NB4 (cell line): Measurements from ENCODE around the gene NEXMIF.

Source experiments
- DNase-seq: peaks from one replicate; pipeline ENCODE4 v3.0.0; 2010; ENCODE audit warnings: low read depth
- H3K4me3 ChIP-seq: one replicate; pipeline ENCODE4 v1.5.1; 2011; ENCODE audit warnings: mild to moderate bottlenecking, low read depth, low read length, moderate library complexity
- MYC ChIP-seq: IDR thresholded peaks from 2 replicates; pipeline ENCODE4 v1.6.1; 2011; ENCODE audit warnings: low read depth, low read length
- POLR2A ChIP-seq: IDR thresholded peaks from 2 replicates; pipeline ENCODE4 v1.6.1; 2011; ENCODE audit warnings: mild to moderate bottlenecking; ENCODE audit not compliant: insufficient read length; ENCODE audit errors: extremely low read depth
- TF ChIP-seq, protein P1 (sequence below): IDR thresholded peaks from 2 replicates; pipeline ENCODE4 v1.6.1; 2011; ENCODE audit warnings: low read depth, low read length
- TF ChIP-seq, protein P2 (sequence below): IDR thresholded peaks from one replicate; pipeline ENCODE4 v1.5.1; 2012; ENCODE audit warnings: low read depth, low read length

NEXMIF gene

DNA sequence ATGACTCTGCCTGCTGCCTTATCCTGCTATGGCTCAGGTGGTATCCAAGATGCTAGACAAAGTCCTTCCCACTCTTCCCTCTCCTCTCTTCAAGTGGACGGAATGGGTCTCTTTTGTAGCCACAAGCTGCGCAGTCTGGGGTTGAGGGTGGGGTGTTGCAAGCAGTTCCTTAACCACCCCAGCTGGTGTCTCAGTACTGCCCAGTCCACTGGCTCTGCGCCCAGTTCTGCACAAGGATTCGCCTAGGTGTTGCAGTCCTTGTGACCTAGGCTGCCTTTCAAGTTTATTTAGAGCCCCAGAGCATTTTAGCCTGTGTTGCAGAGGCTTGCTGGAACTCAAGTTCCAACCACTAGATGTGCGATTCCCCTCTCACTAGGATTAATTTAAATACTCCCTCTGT, 120.7 kb downstream of the NEXMIF start:
- no peak overlapping the region for H3K4me3 ChIP-seq
- no peak for DNase-seq
- TF ChIP-seq, protein P1, sequence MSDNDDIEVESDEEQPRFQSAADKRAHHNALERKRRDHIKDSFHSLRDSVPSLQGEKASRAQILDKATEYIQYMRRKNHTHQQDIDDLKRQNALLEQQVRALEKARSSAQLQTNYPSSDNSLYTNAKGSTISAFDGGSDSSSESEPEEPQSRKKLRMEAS, result no peak

DNA sequence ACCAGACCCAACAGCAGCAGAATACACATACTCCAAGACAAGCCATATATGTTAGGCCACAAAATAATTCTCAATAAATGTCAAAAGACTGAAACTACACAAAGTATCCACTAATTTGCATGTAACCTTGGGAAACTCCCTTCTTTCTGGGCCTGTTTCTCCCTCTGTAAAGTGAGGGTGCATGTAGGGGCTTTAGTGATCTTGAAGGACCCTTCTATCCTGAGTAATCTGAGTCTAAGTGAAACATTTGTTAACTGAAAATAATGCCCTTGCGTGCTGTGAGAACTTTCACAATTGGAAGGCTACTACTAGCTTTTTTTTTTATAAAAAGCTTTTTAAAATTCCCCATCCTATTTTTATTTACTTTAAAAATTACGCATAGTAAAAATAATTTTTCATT, 125.2 kb downstream of the NEXMIF start:
- no peak for TF ChIP-seq MYC
- TF ChIP-seq POLR2A, result no peak
- TF ChIP-seq, protein P2, sequence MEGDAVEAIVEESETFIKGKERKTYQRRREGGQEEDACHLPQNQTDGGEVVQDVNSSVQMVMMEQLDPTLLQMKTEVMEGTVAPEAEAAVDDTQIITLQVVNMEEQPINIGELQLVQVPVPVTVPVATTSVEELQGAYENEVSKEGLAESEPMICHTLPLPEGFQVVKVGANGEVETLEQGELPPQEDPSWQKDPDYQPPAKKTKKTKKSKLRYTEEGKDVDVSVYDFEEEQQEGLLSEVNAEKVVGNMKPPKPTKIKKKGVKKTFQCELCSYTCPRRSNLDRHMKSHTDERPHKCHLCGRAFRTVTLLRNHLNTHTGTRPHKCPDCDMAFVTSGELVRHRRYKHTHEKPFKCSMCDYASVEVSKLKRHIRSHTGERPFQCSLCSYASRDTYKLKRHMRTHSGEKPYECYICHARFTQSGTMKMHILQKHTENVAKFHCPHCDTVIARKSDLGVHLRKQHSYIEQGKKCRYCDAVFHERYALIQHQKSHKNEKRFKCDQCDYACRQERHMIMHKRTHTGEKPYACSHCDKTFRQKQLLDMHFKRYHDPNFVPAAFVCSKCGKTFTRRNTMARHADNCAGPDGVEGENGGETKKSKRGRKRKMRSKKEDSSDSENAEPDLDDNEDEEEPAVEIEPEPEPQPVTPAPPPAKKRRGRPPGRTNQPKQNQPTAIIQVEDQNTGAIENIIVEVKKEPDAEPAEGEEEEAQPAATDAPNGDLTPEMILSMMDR, result no peak
- TF ChIP-seq, protein P1, result no peak
- no peak overlapping the region for H3K4me3 ChIP-seq
- DNase-seq, result no peak

DNA sequence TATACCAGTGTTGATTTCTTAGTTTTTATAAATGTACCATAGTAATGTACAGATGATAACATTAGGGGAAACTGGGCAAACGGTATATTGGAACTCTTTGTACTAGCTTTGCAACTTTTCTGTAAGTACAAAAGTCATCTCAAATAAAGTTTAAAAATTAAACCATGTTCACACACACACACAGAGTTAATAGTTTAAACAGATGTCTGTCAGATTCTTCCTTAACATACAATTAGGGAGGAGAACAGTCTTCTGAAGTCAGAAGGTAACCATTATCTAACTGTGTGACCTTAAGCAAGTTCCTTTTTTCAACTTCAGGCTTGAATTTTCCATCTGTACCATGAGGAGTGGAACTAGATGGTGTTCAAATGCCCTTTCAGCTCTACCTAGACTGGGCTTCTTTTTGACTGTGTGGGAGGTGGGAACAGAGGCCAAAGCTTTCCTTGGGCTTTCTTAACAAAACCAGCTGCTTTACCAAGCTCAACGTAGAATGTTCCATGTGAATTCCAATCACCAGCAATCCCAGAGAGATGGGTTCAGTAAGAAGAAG, 127.8 kb downstream of the NEXMIF start:
- H3K4me3 ChIP-seq, result no peak overlapping the region
- TF ChIP-seq, protein P1, result no peak
- TF ChIP-seq, protein P2, result no peak
- no peak for TF ChIP-seq MYC
- no peak for TF ChIP-seq POLR2A
- no peak for DNase-seq

DNA sequence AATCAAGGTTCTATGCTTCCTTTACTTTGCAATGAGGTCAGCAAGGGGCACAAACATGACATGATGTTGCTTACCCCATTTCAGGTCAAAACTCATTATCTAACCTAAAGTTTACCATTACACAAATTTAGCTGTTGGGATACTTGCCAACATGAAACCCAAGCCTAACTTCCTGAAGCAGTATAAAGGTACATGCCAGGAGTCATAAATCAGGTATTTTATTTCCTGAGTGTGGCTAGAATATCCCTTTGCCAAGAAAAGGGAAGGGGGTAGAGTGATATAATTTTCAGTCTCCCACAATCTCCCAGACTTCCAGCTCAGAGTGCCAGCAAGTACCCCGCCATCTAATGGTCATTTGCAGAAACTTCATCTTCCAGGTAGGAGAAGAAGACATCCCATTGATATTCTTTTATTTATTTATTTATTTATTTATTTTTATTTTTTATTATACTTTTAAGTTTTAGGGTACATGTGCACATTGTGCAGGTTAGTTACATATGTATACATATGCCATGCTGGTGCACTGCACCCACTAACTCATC, 136.6 kb downstream of the NEXMIF start:
- TF ChIP-seq MYC (no peak), POLR2A (no peak)
- TF ChIP-seq, protein P2, result peak; percentile 21
- TF ChIP-seq, protein P1, result no peak
- DNase-seq, result no peak
- H3K4me3 ChIP-seq, result no peak overlapping the region

DNA sequence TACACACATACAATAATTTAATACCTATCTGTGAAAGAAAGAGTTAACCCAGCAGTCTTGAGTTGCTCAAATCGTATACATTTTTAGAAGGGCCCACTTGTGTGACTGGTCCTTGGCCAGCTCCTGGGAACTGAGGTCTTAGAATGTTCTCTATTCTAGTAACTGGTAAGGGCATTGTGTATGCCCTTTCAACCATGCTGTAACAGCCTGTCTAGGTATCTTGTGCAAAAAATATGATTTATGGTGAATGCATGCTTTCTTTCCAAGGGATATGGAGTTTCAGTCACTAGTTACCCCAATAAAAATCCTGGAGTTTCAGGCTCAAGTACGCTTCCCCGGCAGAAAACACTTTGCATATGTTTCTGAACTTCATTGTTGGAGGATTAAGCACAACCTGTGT, 140.6 kb downstream of the NEXMIF start:
- DNase-seq, result no peak
- TF ChIP-seq MYC (no peak), POLR2A (no peak)
- TF ChIP-seq, protein P1, result no peak
- TF ChIP-seq, protein P2, result no peak
- H3K4me3 ChIP-seq, result no peak overlapping the region

DNA sequence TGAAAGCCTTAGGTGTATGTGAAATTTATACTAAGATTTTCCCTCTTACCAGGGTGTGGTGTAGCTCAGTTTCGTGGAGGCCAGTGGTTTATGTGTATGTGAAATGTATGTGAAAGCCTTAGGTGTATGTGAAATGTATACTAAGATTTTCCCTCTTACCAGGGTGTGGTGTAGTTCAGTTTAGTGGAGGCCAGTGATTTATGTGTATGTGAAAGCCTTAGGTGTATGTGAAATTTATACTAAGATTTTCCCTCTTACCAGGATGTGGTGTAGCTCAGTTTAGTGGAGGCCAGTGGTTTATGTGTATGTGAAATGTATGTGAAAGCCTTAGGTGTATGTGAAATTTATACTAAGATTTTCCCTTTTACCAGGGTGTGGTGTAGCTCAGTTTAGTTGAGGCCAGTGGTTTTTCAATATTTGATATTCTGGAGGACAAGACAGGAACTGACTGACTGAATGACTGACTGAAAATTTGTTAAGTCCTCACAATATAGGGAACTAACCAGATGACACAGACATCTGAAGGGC, 143.7 kb downstream of the NEXMIF start:
- H3K4me3 ChIP-seq, result no peak overlapping the region
- TF ChIP-seq POLR2A (no peak), MYC (no peak)
- TF ChIP-seq, protein P2, result no peak
- TF ChIP-seq, protein P1, result no peak
- no peak for DNase-seq
